ENCODE measurements around the gene KRTAP12-3.
"Not testable (repeated sequence)": the region's sequence is repeated elsewhere in the genome, so short reads cannot be mapped to it uniquely, and the experiment has no call there.

The KRTAP12-3 gene

GRCh38 chr21:44650973-44651675 is 6.6 kb upstream of the KRTAP12-3 start:
- peaks cover 11% of the 10 kb centered on the region for H3K27me3 Mint-ChIP-seq
- H3K4me3 Mint-ChIP-seq = no peak overlapping the region
- ATAC-seq (ENCODE audit: low read depth) (no peak), DNase-seq (ENCODE audit: low spot score in 2 of 2) (no peak)
- H3K4me1 Mint-ChIP-seq = peaks cover 3% of the 10 kb centered on the region
- no peaks in the 10 kb centered on the region for H3K36me3 Mint-ChIP-seq
- no peak overlapping the region for H3K27ac Mint-ChIP-seq
- peaks cover under 1% of the 10 kb centered on the region for H3K9me3 Mint-ChIP-seq

- peaks cover 8% of the 10 kb centered on the region for H3K9me3 Mint-ChIP-seq
- H3K27ac Mint-ChIP-seq = no peak overlapping the region
- no peak overlapping the region for H3K4me3 Mint-ChIP-seq
- ATAC-seq (ENCODE audit: low read depth) (no peak), DNase-seq (ENCODE audit: low spot score in 2 of 2) (no peak)
- peaks cover 6% of the 10 kb centered on the region for H3K4me1 Mint-ChIP-seq
- H3K36me3 Mint-ChIP-seq = peaks cover 1% of the 10 kb centered on the region
- peaks cover 7% of the 10 kb centered on the region for H3K27me3 Mint-ChIP-seq
Observed at GRCh38 chr21:44653123-44653522, 4.6 kb upstream of the KRTAP12-3 start.

- H3K27ac Mint-ChIP-seq = no peak overlapping the region
- peaks cover 7% of the 10 kb centered on the region for H3K27me3 Mint-ChIP-seq
- peaks cover 8% of the 10 kb centered on the region for H3K9me3 Mint-ChIP-seq
- DNase-seq (ENCODE audit: low spot score in 2 of 2) (no peak), ATAC-seq (ENCODE audit: low read depth) (no peak)
- peaks cover 7% of the 10 kb centered on the region for H3K4me1 Mint-ChIP-seq
- H3K4me3 Mint-ChIP-seq = no peak overlapping the region
- H3K36me3 Mint-ChIP-seq = peaks cover 1% of the 10 kb centered on the region
Observed at GRCh38 chr21:44653656-44654575, 3.8 kb upstream of the KRTAP12-3 start.

- Mint-ChIP-seq H3K27me3 (peaks cover 6% of the 10 kb centered on the region), H3K4me1 (peaks cover 7% of the 10 kb centered on the region), H3K4me3 (no peak within 1 kb of the TSS), H3K36me3 (peaks cover 1% of the 10 kb centered on the region), H3K9me3 (peaks cover 8% of the 10 kb centered on the region), H3K27ac (no peak within 1 kb of the TSS)
- ATAC-seq (ENCODE audit: low read depth) = no peak
- no peak for DNase-seq (ENCODE audit: low spot score in 2 of 2)
Observed at GRCh38 chr21:44654576-44655175, 3.1 kb upstream of the KRTAP12-3 start, which contains the start of gene KRTAP12-4. Gene KRTAP12-4, minus strand, starts transcription at chr21:44654659. Its CDS starts 45 bp downstream, at chr21:44654614.

GRCh38 chr21:44656868-44657267 is 864 bp upstream of the KRTAP12-3 start:
- peaks cover 1% of the 10 kb centered on the region for H3K36me3 Mint-ChIP-seq
- H3K27me3 Mint-ChIP-seq = peaks cover 6% of the 10 kb centered on the region
- no peak for DNase-seq (ENCODE audit: low spot score in 2 of 2)
- H3K9me3 Mint-ChIP-seq = peaks cover 10% of the 10 kb centered on the region
- ATAC-seq (ENCODE audit: low read depth) = no peak
- peaks cover 7% of the 10 kb centered on the region for H3K4me1 Mint-ChIP-seq
- H3K4me3 Mint-ChIP-seq = no peak overlapping the region
- H3K27ac Mint-ChIP-seq = no peak overlapping the region

- H3K27ac Mint-ChIP-seq = no peak overlapping the region
- peaks cover 15% of the 10 kb centered on the region for H3K9me3 Mint-ChIP-seq
- DNase-seq (ENCODE audit: low spot score in 2 of 2) (no peak), ATAC-seq (ENCODE audit: low read depth) (no peak)
- peaks cover 7% of the 10 kb centered on the region for H3K4me1 Mint-ChIP-seq
- H3K36me3 Mint-ChIP-seq = peaks cover 1% of the 10 kb centered on the region
- H3K4me3 Mint-ChIP-seq = no peak overlapping the region
- H3K27me3 Mint-ChIP-seq = peaks cover 10% of the 10 kb centered on the region
Observed at GRCh38 chr21:44658541-44658910, 794 bp downstream of the KRTAP12-3 start.

- Mint-ChIP-seq H3K36me3 (peaks cover 1% of the 10 kb centered on the region), H3K9me3 (peaks cover 15% of the 10 kb centered on the region), H3K4me1 (peaks cover 7% of the 10 kb centered on the region), H3K27me3 (peaks cover 10% of the 10 kb centered on the region), H3K27ac (no peak overlapping the region), H3K4me3 (no peak overlapping the region)
- no peak for DNase-seq (ENCODE audit: low spot score in 2 of 2)
- ATAC-seq (ENCODE audit: low read depth) = no peak
Observed at GRCh38 chr21:44658913-44659595, 1.3 kb downstream of the KRTAP12-3 start.

- not testable (repeated sequence) for H3K36me3 Mint-ChIP-seq; H3K4me1 Mint-ChIP-seq; H3K4me3 Mint-ChIP-seq; DNase-seq (ENCODE audit: low spot score in 2 of 2); ATAC-seq (ENCODE audit: low read depth); H3K27ac Mint-ChIP-seq
- Mint-ChIP-seq H3K9me3 (peaks cover 12% of the 10 kb centered on the region), H3K27me3 (peaks cover 14% of the 10 kb centered on the region)
Observed at GRCh38 chr21:44661567-44661966, 3.8 kb downstream of the KRTAP12-3 start.

GRCh38 chr21:44664691-44665090 is 7.0 kb downstream of the KRTAP12-3 start:
- H3K4me3 Mint-ChIP-seq = no peak overlapping the region
- peaks cover 20% of the 10 kb centered on the region for H3K27me3 Mint-ChIP-seq
- peaks cover 4% of the 10 kb centered on the region for H3K36me3 Mint-ChIP-seq
- ATAC-seq (ENCODE audit: low read depth) (no peak), DNase-seq (ENCODE audit: low spot score in 2 of 2) (no peak)
- H3K4me1 Mint-ChIP-seq = no peaks in the 10 kb centered on the region
- H3K27ac Mint-ChIP-seq = no peak overlapping the region
- H3K9me3 Mint-ChIP-seq = peaks cover 10% of the 10 kb centered on the region

- ATAC-seq (ENCODE audit: low read depth) (no peak), DNase-seq (ENCODE audit: low spot score in 2 of 2) (no peak)
- Mint-ChIP-seq H3K9me3 (peaks cover 10% of the 10 kb centered on the region), H3K36me3 (peaks cover 4% of the 10 kb centered on the region), H3K27ac (no peak within 1 kb of the TSS), H3K27me3 (peaks cover 20% of the 10 kb centered on the region), H3K4me3 (no peak within 1 kb of the TSS), H3K4me1 (no peaks in the 10 kb centered on the region)
Observed at GRCh38 chr21:44666401-44667320, 8.9 kb downstream of the KRTAP12-3 start, which contains the start of gene KRTAP12-2. Gene KRTAP12-2, minus strand, starts transcription at chr21:44666927. Its CDS starts 41 bp downstream, at chr21:44666886.

GRCh38 chr21:44667612-44668011 is 9.9 kb downstream of the KRTAP12-3 start:
- H3K27me3 Mint-ChIP-seq = peaks cover 16% of the 10 kb centered on the region
- DNase-seq (ENCODE audit: low spot score in 2 of 2) = no peak
- H3K27ac Mint-ChIP-seq = no peak overlapping the region
- peaks cover 4% of the 10 kb centered on the region for H3K36me3 Mint-ChIP-seq
- ATAC-seq (ENCODE audit: low read depth) = no peak
- peaks cover 8% of the 10 kb centered on the region for H3K9me3 Mint-ChIP-seq
- no peaks in the 10 kb centered on the region for H3K4me1 Mint-ChIP-seq
- H3K4me3 Mint-ChIP-seq = no peak overlapping the region

GRCh38 chr21:44670642-44671432 is 13.1 kb downstream of the KRTAP12-3 start:
- DNase-seq (ENCODE audit: low spot score in 2 of 2) = no peak
- Mint-ChIP-seq H3K4me1 (no peaks in the 10 kb centered on the region), H3K9me3 (peaks cover 11% of the 10 kb centered on the region), H3K4me3 (no peak overlapping the region), H3K36me3 (peaks cover 7% of the 10 kb centered on the region), H3K27me3 (peaks cover 20% of the 10 kb centered on the region), H3K27ac (no peak overlapping the region)
- ATAC-seq (ENCODE audit: low read depth) = no peak
